Stimulated activated CD8-positive, alpha-beta memory T cell treated with anti-CD3 and anti-CD28 coated beads, Interleukin-12 subunit alpha, Interleukin-12 subunit beta, amount 100 ng/mL, for 4 hours (primary cell): Measurements from ENCODE around the gene NT5C2.
"Not testable (repeated sequence)": the region's sequence is repeated elsewhere in the genome, so short reads cannot be mapped to it uniquely, and the experiment has no call there.

Source experiments
- DNase-seq: peaks from one replicate; pipeline ENCODE4 v3.0.0-alpha.2; 2020; ENCODE audit warnings: low read depth

Gene NT5C2

GRCh38 chr10:103163766-103164403, 29.2 kb downstream of the NT5C2 start:
- not testable (repeated sequence) for DNase-seq

GRCh38 chr10:103157246-103157645, 35.8 kb downstream of the NT5C2 start:
- DNase-seq = no peak

DNA sequence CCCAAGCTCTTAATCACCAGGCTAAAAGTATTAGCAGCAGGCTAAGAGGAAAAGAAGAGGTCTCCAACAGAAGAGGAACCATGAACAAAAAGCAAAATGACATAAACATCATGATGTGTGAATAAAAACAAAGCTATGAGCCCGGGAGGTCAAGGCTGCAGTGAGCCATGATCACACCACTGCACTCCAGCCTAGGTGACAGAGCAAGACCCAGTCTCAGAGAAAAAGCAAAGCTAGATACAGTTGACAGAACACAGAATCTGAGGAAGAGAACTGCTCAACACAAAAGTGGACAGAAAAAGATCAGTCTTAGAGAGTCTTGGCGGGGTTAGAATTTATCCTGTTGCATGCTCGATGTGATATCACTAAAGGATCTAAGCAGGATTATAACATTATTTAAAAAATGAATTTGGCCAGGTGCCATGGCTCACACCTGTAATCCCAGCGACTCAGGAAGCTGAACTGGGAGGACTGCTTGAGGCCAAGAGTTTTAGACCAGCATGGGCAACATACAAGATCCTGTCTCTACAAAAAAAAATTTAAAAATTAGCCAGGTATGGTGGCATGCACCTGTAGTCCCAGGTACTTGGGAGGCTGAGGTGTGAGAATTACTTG, 37.5 kb downstream of the NT5C2 start:
- no peak for DNase-seq

DNA sequence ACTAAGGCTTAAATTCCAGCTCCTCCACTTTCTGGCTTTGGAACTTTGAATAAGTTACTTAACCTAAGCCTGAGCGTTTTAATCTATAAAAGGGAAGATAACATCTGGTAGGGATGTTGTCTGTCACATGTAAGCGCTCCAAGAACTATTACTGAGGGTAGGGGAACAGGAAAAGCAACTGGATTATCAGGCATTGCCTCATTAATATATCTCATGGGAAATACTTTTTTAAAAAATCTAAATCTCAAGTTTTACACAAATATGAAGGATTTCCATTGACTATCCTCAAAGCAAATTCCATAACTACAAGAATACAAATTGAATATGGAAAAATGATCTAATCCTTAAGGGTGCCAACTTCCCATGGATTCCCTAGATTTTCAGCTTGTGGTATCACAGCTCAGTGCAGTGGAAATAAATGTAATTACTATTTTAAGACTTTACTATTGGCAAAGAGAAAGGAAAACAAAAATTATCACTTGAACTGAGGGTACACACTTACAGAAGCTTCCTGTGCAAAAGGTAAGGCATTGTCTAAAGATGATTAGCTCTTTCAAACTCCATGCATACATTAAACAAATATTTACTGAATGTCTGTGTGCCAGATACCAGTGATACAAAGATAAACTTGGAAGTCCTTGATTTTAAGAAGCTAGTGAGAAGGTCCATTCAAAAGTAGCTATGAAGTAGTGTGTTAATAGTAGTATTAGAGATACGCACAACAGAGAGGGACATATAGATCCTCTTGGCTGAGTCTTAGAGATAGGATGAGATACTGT, 38.4 kb downstream of the NT5C2 start:
- no peak for DNase-seq

- no peak for DNase-seq
Measured at GRCh38 chr10:103153302-103154197, 39.5 kb downstream of the NT5C2 start.

GRCh38 chr10:103149991-103150622, 43.0 kb downstream of the NT5C2 start:
- no peak for DNase-seq

DNA sequence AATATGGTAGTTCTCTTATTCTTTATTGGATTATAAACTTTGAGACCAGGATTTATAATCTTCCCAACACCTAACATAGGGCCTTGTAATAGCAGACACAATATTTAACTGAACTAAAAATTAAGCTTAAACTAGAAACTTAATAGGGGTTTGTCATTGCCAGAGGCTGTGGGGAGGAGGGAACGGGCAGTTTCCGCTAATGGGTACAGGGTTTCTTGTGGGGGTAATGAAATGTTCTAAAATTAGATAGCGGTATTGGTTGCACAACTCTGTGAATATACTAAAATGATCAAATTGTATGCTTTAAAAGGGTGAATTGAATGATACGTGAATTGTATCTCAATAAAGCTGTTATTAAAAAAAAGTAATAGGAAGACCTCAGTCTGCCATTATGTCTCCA, 45.4 kb downstream of the NT5C2 start:
- DNase-seq = no peak

DNA sequence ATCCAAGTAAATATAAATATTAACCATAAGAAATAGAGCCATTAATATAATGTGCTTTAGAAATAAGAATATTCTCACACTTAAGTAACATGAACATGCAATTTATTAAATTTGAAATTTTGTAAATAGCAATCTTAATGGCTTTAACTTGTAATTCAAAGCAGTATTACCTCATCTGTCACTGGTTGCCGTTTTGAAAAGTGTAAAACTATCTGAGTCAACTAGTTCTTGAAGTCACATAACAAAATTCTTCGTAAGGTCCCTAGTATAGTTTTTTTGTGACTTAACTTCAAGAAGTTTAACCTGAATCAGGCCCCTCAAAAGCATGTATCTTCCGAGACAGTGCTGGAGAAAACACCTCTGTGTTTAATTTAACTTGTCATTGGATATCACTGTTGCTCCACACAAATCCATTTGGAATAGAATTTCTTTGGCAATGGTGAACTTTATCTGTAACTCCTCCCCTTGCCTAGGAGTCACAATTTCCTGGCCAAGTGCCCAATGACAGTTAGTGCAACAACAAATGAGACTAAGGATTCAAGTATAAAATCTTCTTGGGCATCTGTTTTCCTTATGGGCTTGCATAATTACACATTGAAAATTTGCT, 47.1 kb downstream of the NT5C2 start:
- no peak for DNase-seq

DNA sequence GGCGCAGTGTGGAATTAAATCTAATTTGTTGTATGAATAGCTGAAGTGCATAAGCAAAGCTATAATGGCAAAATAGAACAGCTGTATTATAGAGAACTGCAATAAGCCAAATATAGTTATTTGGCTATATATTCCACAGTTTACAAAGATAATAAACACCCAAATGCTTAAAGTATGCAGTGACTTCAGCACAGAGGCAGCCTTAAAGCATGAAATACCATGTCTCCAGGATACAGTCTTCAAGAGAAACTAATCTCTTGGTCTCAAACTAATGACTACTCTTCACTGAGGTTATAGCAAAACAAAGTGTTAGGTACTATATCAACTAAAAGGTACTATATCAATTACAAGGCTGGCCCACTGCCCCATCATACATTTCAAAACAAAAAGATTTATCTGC, 48.0 kb downstream of the NT5C2 start:
- no peak for DNase-seq

- DNase-seq = no peak
Measured at GRCh38 chr10:103144041-103144440, 49.0 kb downstream of the NT5C2 start.

GRCh38 chr10:103143641-103144040, 49.4 kb downstream of the NT5C2 start:
- not testable (repeated sequence) for DNase-seq

DNA sequence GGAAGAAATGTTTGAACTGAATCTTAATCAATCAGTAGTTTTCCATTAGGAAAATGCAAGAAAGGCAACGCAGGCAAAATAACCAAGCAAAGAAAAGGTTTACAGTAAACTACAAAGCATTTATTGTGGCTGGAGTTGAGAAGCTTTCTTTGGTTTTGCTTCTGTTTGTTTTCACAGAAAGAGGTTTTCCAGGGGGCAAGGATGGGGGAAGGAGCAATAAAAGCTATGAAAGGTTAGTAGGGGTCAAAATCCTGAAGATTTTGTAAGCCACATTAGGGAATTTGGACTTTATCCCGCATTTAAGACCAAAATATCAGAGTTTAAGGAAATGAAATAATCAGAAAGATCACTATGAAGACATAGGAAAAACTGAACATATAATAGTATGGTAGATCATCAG, 51.1 kb downstream of the NT5C2 start:
- no peak for DNase-seq

- DNase-seq = no peak
Measured at GRCh38 chr10:103140469-103140868, 52.6 kb downstream of the NT5C2 start.

DNA sequence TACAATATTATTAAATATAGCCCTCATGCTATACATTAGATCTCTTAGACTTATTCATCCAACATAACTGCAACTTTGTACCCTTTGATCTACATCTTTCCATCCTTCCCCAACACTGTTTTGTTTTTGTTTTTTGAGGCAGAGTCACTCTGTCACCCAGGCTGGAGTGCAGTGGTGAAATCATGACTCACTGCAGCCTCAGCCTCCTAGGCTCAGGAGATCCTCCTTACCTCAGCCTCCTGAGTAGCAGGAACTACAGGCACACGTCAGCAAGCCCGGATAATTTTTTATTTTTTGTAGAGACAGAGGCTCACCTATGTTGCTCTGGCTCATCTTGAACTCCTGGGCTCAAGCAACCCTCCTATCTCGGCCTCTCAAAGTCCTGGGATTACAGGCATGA, 53.3 kb downstream of the NT5C2 start:
- no peak for DNase-seq

GRCh38 chr10:103135168-103135567, 57.9 kb downstream of the NT5C2 start:
- DNase-seq = not testable (repeated sequence)

GRCh38 chr10:103130910-103131309, 62.2 kb downstream of the NT5C2 start:
- DNase-seq = no peak

DNA sequence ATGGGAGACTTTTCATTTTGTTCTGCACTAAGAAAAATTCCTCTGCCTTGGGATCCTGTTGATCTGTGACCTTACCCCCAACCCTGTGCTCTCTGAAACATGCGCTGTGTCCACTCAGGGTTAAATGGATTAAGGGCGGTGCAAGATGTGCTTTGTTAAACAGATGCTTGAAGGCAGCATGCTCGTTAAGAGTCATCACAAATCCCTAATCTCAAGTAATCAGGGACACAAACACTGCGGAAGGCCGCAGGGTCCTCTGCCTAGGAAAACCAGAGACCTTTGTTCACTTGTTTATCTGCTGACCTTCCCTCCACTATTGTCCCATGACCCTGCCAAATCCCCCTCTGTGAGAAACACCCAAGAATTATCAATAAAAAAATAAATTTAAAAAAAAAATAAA, 62.9 kb downstream of the NT5C2 start:
- not testable (repeated sequence) for DNase-seq

GRCh38 chr10:103127241-103127640, 65.8 kb downstream of the NT5C2 start:
- DNase-seq = no peak

DNA sequence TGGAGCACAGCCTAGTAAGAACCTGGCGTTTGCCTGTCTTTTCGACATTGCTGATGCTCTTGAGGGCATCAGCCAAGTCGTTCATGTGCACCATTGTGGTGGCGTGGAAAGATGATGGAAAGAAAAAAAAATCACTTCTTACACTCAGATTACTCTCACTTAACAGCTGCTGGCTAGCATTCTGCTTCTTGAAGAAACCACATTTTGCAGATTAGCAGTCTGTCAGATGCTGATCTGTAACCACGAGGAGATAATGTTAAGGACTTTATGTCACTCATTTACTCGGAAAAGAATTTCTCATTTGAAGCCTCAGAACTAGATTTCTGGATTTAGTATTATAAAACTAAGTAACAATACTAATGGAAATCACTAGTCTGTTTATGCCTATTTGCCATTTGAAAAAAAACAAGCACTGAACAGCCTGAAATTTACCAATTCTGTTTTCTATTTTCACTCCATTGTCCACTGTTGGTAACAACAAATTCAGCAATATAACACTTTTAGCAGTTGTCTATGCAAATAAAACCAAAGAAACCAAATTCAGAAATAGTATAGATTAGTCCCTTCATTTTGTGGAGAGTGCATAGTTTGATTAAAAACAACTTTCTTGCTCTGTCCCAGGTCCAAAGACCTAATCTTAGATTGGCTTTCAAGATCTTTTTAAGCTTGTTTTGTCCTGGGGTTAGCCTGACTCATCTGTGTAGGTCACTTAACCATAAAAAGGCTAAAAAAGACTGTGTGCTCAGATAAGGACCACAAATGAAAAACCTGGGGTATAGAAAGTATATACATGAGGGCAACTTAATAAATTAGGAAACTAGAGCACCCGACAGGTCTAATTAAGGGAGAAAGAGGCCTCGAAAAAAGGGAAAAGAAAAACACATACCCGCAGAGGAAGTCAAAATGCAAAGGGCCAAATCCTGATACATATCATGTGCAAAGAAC, 67.5 kb downstream of the NT5C2 start:
- DNase-seq = no peak

DNA sequence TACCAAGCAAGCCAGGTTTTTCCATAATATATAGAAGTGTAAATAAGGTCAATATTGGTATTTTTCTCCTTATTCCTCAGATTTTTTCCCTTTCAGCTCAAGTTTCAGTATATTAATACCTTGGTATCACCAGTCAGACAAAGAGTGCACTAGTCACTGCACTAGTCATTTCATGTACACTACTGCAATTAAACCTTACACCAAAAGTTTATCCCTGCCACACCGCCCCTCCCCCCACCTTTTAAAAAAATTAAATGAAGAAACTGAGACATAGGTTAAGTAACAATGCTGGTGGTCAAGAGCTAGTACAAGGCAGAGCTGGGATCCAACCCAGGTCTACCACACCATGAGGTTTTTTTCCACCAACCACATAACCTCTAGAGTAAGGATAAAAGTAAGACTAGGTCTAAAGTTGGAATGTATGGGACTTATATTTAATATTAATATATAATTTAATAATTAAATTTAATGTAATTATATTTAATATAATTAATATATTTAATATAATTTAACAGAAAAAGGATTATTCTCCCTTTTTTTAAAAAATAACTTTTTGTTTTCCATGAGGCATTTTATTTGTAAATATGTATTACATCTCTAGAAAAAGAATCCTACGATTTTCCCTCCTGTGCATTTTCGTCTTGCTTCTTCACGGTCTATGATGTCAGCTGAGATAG, 68.5 kb downstream of the NT5C2 start:
- DNase-seq = no peak
